HL-60 (cell line): ENCODE measurements around the gene FARP1.

Experiments
- CTCF ChIP-seq: IDR thresholded peaks from one replicate; pipeline ENCODE4 v1.5.1; 2011; ENCODE audit warnings: low read length, control low read depth, inconsistent platforms; ENCODE audit not compliant: insufficient read depth
- GABPA ChIP-seq: IDR thresholded peaks from 2 replicates; pipeline ENCODE4 v1.6.1; 2012; ENCODE audit warnings: low read depth
- POLR2AphosphoS5 ChIP-seq: IDR thresholded peaks from 2 replicates; pipeline ENCODE4 v1.6.1; 2012; ENCODE audit warnings: low read depth

- TF ChIP-seq CTCF (no peak), POLR2AphosphoS5 (no peak), GABPA (no peak)
Observed at GRCh38 chr13:98239162-98240076, 96.5 kb downstream of the FARP1 start.
